PFSK-1 (cell line): Measurements from ENCODE around the gene GDF10.

ENCODE experiments used
- FOXP2 ChIP-seq: optimal IDR thresholded peaks from 2 replicates; pipeline ENCODE3; 2011; ENCODE audit warnings: borderline replicate concordance, control low read depth, inconsistent platforms; ENCODE audit not compliant: insufficient read depth; ENCODE audit errors: extremely low read length, extremely low read depth
- POLR2AphosphoS5 ChIP-seq: IDR thresholded peaks from 2 replicates; pipeline ENCODE4 v1.6.1; 2012; ENCODE audit warnings: low read depth, mild to moderate bottlenecking, control low read depth, low read length, moderate library complexity
- SIN3A ChIP-seq: IDR thresholded peaks from 2 replicates; pipeline ENCODE4 v1.6.1; 2012; ENCODE audit warnings: mild to moderate bottlenecking, low read length, moderate library complexity, borderline replicate concordance; ENCODE audit not compliant: insufficient read depth
- TAF1 ChIP-seq: IDR thresholded peaks from 2 replicates; pipeline ENCODE4 v1.6.1; 2012; ENCODE audit warnings: low read length, control low read depth, borderline replicate concordance; ENCODE audit not compliant: insufficient read depth
- TF ChIP-seq, protein P1 (sequence below), 2 experiments: IDR thresholded peaks; 2 replicates each; pipeline versions ENCODE4 v1.6.1 to v1.8.0; 2011 to 2012; ENCODE audit warnings: low read depth in 2 of 2, low read length in 2 of 2, control low read depth in 1 of 2, inconsistent platforms in 1 of 2, mild to moderate bottlenecking in 1 of 2, moderate library complexity in 1 of 2; ENCODE audit not compliant: insufficient read depth in 1 of 2

Gene GDF10

DNA sequence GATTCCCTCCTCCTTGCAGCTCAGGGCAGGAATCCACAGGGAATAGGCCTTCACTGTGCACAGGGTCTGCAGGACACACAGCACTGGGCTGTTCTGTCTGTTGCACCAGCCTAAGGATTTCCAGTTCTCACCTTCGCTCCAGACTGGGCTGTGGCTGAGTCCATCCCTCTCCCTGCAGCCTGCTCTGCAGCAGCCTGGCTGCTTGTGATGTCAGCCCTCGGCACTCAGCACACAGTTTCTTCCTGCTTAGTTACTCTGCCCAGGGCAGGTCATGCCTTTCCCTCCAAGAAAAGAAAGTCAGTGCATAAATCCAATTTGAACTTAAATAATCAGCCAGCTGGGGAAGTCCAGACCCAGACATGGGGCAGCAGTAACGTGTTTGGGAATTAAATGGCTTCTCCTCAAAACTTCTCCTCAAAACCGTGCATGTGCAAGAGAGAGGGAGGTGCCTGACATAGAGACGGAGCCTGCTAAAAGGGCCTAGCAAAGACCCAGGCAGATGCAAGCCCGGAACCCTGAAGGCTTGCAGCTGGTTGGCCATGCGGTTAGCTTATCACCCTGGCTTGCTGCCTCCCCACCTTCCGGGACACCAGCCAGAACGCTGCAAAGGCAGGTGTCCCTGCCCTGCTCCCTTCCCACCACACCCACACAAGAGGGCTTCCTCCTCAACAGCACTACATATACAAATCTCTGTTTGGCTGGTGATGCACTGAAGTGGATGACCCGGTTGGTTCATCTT, 11.4 kb downstream of the GDF10 start:
- TF ChIP-seq, protein P1, sequence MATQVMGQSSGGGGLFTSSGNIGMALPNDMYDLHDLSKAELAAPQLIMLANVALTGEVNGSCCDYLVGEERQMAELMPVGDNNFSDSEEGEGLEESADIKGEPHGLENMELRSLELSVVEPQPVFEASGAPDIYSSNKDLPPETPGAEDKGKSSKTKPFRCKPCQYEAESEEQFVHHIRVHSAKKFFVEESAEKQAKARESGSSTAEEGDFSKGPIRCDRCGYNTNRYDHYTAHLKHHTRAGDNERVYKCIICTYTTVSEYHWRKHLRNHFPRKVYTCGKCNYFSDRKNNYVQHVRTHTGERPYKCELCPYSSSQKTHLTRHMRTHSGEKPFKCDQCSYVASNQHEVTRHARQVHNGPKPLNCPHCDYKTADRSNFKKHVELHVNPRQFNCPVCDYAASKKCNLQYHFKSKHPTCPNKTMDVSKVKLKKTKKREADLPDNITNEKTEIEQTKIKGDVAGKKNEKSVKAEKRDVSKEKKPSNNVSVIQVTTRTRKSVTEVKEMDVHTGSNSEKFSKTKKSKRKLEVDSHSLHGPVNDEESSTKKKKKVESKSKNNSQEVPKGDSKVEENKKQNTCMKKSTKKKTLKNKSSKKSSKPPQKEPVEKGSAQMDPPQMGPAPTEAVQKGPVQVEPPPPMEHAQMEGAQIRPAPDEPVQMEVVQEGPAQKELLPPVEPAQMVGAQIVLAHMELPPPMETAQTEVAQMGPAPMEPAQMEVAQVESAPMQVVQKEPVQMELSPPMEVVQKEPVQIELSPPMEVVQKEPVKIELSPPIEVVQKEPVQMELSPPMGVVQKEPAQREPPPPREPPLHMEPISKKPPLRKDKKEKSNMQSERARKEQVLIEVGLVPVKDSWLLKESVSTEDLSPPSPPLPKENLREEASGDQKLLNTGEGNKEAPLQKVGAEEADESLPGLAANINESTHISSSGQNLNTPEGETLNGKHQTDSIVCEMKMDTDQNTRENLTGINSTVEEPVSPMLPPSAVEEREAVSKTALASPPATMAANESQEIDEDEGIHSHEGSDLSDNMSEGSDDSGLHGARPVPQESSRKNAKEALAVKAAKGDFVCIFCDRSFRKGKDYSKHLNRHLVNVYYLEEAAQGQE (IDR thresholded peaks at IDR 0.05; ENCODE audit: insufficient read depth in 1 of 2, low read depth in 2 of 2, low read length in 2 of 2) = no peak
- TF ChIP-seq TAF1 = no peak
- TF ChIP-seq POLR2AphosphoS5 = no peak
- no peak for TF ChIP-seq FOXP2
- TF ChIP-seq SIN3A = no peak

DNA sequence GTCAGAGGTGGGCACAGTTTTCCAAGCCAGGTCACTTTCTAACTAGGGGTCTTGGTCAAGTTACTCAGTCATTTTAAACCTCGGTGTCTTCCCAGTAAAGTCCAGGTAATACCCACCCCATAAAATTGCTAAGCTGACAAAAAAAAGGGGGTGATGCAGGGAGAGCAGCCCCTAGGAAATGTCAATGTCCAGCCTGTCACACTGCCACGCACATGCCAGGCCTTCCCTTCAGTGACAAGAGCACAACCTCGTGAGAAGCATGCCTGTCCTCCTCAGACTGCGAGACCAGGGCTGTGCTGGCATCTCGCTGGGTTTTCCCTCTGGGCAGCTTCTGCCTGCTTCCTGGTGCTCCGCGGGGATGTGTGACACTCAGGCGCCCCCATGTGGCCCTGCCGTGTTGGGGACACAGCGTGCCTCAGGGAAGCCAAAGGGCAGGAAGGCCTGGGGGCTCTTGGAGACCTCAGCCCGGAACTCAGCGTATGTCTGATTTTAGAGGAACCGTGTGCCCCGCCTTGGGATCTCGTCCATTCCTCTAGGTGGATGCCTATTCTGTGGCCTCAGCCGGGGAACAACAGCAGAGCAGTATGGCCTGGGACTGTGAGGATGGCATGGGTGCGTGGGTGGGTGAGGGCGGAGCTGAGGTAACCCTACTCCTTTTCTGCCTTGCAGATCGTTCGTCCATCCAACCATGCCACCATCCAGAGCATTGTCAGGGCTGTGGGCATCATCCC, 12.1 kb downstream of the GDF10 start:
- TF ChIP-seq, protein P1 (IDR thresholded peaks at IDR 0.05; ENCODE audit: insufficient read depth in 1 of 2, low read depth in 2 of 2, low read length in 2 of 2) = no peak
- TF ChIP-seq POLR2AphosphoS5 = no peak
- no peak for TF ChIP-seq SIN3A
- no peak for TF ChIP-seq TAF1
- no peak for TF ChIP-seq FOXP2

DNA sequence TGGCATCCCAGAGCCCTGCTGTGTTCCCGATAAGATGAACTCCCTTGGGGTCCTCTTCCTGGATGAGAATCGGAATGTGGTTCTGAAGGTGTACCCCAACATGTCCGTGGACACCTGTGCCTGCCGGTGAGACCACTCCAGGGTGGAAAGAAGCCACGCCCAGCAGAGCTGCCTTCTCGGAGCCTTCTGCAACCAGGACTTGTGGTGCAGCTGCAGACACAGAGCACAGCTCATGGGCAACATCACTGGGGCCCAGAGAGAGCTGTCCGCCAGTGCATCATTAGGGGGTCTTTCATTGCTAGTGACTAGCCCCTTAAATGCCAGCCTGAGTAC, 12.6 kb downstream of the GDF10 start:
- TF ChIP-seq FOXP2 (no peak), SIN3A (no peak), POLR2AphosphoS5 (no peak), TAF1 (no peak)
- TF ChIP-seq, protein P1 (IDR thresholded peaks at IDR 0.05; ENCODE audit: insufficient read depth in 1 of 2, low read depth in 2 of 2, low read length in 2 of 2) = no peak

DNA sequence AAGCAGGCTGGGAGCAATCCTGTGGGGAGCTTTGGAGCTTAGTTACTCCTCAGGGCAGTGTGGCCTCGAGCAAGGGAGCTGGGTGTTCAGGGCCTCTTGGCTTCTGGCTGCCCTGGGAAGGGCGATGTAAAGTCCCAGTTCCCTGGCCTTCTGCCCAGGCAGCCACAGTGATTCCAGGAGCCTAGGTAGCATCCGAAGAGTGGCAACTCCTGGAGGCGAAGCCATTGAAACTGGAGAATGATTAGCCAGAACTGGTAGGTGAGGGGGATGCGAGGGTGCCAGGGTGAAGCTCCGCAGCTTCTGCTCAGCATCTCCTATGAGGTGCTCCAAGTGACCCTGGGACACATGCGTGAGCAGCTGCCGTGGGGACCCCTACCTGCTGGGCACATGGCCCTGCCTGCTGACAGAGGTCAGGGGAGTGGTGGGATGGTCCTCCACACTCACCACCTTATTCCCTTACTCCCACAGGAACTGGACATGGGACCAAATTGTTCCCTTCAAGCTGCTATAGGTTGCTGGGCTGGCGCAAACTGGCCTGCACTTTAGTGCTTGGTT, 14.5 kb downstream of the GDF10 start:
- no peak for TF ChIP-seq POLR2AphosphoS5
- no peak for TF ChIP-seq TAF1
- TF ChIP-seq, protein P1 (IDR thresholded peaks at IDR 0.05; ENCODE audit: insufficient read depth in 1 of 2, low read depth in 2 of 2, low read length in 2 of 2) = no peak
- TF ChIP-seq SIN3A = no peak
- no peak for TF ChIP-seq FOXP2
